ENCODE measurements around the gene PRUNE1.
A peak's percentile ranks its signal among the peaks of the same experiment; 100 is the strongest.

The PRUNE1 gene

DNA sequence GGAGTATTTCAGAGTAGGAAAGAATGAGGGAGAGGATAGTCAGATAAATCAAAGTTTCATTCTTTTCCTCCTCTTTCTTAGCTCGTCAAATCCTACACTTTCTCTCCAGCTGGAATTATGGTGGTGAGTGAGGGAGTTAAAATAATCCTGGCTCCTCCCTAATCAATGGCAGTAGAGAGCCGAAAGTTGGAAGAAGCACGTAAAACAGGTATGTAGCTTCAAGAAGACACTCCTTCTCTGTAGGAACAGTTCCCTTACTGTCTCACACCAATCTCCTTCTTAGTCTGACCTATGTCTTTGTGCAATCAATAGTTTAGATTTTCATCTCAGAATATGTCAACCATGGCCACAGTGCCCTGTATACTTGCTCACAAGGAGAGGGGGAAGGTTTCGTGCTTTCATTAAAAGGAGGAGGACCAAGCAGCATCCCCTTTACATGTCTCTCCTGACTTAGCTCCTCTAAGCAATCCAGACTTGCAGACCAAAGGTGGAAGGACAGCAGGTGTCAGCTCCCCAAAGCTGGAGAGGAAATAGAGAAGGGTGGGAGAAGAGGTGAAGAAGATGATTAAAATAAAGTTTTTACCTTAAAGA is 2.4 kb upstream of the PRUNE1 start:
- no peak for DNase-seq (ENCODE audit: low spot score)

DNA sequence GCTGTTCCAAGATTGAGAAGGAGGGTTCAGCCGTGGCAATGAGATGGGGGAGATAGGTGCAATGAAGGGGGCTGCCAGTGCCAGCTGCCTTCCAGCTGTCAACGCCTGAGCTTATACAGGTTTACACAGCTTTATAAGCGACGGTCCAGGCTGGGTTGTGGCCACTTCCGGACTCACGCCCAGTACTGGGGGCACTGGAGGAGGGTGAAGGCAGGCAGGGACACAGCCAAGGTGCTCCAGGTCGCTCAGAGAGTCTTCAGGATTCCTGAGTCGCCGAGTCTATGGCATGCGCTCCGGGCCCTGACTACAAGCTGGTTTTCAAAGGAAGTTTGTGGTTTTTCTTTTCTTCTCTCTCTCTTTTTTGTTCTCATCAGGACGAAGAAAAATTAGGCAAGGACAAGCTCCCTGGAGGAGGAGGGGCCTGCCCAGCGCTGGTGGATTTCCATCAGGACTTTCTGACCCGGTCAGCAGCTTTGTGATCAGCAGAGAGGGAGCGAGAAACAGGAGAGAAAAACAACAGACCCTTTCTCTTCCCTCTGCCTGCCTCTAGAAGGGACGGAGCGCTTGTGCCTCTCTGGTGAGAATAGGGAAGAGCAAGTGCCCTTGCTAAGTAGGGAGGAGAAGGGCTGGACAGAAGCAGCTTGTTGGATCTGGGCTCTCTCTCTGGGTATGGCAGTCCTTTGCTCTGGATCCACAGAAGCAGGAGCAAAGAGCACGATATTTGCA is 1.8 kb upstream of the PRUNE1 start, which contains the start of gene MINDY1:
MINDY1 (minus strand) TSS at position 576 of the 726 bp plus-strand sequence. CDS start 4,285 bp downstream, outside the sequence.
- DNase-seq (ENCODE audit: low spot score): peak; percentile 56

DNA sequence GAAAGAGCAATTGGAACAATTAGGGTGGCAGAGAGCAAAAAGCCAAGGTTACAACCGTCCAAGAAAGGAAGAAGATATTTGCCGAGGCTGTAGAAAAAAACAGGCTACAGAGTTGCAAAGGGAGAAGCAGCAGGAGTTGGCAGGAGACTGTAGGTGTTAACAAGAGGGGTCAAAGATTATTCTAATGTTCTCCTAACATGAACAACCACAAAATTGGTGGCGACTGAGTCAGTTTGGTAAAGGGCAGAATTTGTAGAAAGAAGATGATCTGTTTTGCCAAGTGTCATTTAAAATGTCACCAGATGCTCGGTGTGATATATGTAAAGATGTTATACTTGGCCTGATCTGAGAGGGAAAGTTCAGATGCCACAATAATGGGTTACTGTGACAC is 401 bp upstream of the PRUNE1 start:
- no peak for DNase-seq (ENCODE audit: low spot score)

DNA sequence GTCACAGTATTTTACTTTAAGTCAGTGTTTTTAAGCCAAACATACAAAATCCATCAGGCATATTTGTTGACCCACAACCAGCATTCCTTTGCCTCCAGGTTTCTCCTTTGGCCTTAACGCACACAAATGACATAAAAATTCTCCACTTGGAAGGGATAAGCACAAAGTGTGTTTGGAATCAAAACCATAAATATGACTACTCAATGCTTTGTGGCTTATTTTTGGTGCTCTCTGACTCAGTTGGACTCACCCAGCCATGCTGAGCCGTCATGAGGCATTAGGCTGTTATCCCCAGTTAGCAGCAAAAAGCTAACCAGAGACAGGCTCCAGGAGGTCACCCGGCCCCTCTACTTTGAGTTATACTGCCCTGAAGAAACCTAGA is 948 bp downstream of the PRUNE1 start:
- DNase-seq (ENCODE audit: low spot score): no peak

DNA sequence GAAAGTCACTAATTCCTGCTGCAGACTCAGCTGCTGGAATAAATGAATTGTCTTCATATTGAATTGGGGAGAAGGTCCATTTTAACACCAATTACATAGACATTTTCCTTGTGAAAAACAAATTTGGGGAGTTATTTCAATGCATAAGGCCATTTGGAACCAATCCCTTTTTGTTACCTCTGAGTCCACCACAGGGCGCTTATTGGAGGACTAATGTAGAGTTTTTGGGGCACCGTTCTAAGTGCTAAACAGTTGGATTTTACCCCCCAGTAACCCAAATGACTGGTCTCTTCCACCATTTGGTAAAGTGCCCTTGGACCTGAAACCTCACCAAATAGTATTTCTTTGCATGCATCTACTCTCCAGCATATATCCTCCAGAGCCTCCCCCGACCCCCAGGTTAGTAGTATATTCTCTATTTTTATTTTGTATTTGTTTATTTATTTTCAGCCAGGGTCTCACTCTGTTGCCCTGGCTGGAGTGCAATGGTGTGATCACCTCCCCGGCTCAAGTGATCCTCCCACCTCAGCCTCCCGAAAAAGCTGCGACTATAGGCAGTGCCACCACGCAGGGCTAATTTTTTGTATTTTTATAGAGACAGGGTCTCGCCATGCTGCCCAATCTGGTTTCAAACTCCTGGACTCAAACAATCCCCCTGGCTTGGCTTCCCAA is 1.6 kb downstream of the PRUNE1 start:
- no peak for DNase-seq (ENCODE audit: low spot score)

DNA sequence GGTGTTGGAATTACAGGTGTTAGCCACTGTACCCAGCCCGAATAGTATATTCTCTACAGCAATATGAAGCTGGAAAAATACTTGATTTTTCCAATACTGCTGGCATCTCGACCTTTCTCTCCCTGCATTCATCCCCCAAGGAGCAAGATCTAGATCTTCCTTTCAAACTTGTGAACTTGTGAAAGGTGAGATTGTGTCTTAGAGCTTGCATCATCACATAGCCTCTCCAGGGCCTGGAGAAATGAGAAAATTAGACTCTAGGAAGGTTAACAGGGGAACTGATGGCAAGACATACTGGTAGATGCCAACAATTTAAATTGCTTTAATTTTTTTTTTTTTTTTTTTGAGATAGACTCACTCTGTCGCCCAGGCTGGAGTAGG is 2.1 kb downstream of the PRUNE1 start:
- no peak for DNase-seq (ENCODE audit: low spot score)

DNA sequence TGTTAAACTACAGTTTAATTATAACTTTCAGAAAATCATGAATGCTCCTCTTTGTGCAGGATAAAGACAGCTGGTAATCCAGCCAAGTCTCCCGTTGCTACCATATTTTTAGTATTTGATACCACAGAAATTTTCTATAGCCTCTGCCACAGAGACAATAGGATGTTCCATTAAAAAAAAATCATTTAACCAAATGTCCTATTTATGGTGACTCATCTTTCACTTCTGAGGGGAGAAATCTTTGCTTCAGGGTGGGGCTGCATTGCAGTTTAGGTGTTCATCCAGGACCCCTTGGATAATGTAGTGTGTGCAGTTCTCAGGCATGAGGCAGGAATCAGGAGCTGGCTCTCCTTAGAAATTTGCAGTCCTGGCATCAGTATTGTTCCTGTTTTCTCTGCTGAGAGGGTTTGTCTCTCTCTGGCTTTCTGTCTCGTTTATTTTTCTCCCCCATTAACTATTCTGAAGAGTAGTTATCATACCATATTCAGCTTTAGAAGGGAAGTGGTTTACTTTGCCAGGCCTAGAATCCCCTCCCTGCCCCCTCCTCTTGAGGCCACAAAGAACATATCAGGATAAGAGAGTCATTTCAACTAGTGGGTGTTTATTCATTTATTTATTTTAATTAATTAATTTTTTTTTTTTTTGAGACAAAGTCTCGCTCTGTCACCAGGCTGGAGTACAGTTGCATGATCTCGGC is 3.1 kb downstream of the PRUNE1 start:
- DNase-seq (ENCODE audit: low spot score): no peak

DNA sequence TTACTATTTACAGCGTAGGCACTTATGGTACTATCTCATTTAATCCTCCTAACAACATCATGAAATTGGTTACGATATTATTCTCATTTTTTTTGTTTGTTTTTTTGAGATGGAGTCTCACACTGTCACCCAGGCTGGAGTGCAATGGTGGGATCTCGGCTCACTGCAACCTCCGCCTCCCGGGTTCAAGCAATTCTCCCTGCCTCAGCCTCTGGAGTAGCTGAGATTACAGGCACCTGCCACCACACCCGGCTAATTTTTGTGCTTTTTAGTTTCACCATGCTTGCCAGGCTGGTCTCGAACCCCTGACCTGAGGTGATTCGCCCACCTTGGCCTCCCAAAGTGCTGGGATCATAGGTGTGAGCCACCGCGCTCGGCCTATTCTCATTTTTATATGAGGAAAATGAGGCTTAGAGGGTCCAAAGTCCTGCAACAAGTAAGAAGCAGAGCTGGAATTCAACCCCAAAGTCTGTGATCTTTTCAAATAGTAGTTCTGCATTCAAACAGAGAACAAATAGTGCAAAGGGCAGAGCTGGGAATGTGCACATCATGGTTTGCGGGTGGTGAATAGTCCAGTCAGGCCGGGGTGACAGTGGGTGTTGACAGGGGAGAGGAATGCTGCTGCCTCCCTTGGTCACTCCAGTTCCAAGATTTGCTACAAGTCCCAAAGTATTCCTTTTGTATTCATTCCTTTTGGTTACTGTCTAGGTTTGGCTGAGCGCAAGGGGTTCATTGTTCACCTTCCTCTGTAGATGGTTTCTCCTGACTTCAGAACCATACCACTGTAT is 4.6 kb downstream of the PRUNE1 start:
- DNase-seq (ENCODE audit: low spot score): no peak

DNA sequence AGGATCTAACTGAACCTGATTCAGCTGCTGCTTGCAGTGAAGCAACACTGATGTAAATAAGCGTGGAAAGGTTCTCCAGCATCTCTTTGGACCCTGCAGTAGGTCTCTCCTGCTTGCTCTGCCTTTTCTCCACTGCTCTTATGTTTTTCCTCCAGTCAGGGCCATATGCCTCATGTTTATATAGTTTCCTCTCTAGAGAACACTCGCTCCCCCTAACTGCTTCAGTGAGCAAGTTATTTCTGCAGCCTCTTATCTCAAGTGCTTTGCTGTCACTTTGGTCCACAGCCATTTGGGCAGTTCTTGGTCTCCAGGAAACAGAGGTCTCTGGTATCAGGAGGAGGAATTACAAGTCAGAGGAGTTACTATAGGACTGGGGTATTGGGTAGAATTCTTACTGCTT is 5.3 kb downstream of the PRUNE1 start:
- DNase-seq (ENCODE audit: low spot score): no peak

DNA sequence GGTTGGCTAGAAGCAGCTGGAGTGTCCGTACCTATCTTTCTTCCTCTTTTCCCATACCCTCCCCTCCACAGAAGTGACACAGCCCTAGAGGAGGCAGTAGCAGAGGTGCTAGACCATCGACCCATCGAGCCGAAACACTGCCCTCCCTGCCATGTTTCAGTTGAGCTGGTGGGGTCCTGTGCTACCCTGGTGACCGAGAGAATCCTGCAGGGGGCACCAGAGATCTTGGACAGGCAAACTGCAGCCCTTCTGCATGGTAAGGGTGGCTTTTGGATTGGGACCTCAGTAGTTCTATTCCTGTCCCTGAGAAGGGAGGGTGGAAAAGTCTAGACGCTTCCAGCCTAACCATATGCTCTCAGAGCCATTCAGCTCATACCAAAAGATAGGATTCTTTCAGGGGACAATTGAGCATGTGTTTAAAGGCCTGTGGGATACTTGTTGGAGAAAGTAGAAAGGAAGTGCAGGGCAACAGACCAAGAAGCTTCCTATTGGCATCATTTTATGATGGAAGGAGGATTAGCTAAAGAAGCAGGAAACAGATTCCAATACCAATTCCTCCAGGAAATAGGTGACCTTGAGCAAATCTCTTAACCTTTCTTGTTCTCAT is 16.4 kb downstream of the PRUNE1 start:
- peak; percentile 77 for DNase-seq (ENCODE audit: low spot score)

DNA sequence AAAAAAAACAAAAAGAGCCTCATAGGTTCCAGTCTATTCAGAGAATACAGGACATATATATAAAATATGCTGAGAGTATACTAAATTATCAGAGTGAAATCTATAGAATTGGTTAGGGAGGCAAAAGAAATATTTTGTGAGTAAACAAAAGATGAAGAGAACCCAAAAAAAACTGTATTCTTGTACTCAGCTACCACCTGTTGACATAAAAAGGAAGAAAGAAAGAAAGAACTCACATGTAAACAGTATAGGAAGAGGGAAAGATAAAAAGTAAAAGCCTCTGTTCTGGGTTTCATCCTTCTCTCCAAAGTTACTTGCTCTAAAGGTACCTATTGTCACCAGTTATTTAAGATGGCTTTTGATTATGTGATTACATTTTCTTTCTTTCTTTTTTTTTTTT is 18.2 kb downstream of the PRUNE1 start:
- DNase-seq (ENCODE audit: low spot score): no peak

DNA sequence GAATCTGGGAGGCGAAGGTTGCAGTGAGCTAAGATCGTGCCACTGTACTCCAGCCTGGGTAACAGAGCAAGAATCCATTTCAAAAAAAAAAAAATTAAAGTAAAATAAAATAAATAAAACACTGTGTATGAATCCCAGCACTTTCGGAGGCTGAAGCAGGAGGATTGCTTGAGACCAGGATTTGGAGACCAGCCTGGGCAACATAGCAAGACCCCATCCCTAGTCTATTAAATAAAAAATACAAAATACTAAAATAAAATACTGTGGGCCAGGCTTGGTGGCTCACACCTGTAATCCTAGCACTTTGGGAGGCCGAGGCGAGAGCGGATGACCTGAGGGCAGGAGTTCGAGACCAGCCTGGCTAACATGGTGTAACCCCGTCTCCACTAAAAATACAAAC is 23.9 kb downstream of the PRUNE1 start:
- no peak for DNase-seq (ENCODE audit: low spot score)

DNA sequence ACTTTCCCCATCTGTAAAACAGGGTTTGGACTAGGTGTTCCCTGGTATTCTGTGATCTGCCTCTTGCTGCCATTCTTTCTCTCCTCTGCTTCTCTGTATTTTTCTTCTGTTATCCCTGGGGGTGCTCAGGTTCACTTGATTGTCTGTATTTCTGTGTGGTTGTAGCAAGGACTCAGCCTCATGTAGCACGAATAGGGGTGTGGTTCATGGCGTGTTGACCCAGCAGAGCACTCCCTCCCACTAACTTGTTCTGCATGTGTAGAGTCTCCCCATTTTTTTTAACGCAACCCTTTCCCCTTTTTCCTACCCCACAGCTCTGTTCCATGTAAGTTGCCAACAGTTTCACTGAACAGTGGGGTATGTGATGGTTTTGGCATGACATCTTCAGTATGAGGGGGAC is 26.9 kb downstream of the PRUNE1 start:
- DNase-seq (ENCODE audit: low spot score): no peak

DNA sequence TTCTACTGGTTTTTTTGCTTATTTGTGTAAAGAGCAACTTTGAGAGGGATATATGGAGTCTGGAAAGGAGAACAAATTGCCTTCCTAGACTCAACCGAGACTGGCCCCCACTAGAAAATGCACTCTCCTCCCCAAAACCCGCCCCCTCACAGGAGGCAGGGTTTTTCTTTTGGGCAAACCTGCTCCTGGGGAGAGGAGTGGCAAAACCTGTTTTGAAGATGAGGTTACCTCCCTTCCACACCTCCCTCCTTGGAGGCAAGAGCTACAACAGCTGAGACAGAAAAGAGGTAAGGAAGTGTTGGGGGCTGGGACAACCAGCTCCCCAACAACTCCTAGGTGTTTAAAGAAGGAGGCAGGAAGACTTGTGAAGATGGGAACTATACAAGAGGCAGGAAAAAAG is 28.1 kb downstream of the PRUNE1 start, which contains the start of gene BNIPL:
BNIPL (plus strand) TSS at position 231 of the 400 bp plus-strand sequence; CDS start at position 371, 140 bp downstream.
- DNase-seq (ENCODE audit: low spot score): no peak

DNA sequence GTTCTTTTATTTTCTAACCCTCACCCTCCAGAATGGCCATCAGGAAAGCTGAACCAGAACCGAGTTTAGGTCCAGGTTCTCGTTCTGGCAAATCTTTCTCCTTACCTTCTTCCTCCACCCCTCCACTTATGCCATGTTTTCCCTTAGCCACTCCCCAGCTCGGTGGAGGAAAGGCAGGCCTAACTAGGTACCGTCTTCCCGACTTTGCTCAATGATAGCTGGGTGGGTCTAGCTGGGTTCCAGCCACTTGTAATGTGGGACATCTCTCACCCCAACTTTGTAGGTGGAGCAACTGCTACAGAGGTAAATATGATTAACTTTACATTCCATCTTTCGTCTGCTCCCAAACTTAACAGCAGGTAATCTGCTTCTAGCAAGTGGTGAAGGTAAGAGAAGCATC is 28.8 kb downstream of the PRUNE1 start:
- no peak for DNase-seq (ENCODE audit: low spot score)

DNA sequence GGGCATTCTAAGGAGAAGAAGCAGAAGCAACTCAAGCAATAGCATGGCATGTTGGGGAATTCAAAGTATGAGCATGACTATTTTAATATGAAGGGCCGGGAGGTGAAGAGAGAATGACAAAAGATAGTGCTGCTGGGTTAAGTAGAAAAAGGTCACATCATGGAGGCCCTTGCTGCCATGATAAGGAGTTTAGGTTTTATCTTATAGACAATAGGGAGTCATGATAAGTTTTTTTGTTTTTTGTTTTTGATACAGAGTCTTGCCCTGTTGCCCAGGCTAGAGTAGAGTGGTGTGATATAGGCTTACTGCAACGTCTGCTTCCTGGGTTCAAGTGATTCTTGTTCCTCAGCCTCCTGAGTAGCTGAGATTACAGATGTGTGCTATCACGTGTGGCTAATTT is 31.3 kb downstream of the PRUNE1 start:
- no peak for DNase-seq (ENCODE audit: low spot score)

DNA sequence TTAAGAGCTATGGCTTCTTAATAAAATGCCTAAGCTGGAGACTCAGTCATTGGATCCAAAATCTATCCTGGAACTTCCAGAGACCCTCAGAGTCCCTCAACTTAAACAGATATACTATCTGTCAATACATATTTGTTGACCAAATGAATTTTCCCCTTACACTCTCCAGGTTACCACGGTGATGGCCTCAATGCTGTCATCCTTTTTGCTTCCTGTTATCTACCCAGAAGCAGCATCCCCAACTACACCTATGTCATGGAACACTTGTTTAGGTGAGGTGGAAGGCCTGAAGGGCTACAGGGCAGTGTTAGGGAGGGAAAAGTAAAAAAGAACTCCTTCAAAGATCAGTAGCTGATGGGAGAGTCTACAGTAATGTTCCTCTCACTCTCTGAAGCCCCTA is 34.9 kb downstream of the PRUNE1 start:
- DNase-seq (ENCODE audit: low spot score): no peak

DNA sequence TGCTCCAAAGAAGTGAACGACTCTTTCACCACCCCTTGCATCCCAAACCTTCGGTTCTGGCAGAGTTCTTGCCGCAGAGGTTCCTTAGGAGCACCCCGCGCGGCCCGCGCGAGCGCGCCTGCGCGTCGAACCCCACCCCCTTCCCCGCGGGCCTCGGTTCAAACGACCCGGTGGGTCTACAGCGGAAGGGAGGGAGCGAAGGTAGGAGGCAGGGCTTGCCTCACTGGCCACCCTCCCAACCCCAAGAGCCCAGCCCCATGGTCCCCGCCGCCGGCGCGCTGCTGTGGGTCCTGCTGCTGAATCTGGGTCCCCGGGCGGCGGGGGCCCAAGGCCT is 39.3 kb downstream of the PRUNE1 start, which contains the start of gene C1orf56:
C1orf56 (plus strand) TSS at position 161 of the 334 bp plus-strand sequence; CDS start at position 258, 97 bp downstream.
- peak; percentile 28 for DNase-seq (ENCODE audit: low spot score)

DNA sequence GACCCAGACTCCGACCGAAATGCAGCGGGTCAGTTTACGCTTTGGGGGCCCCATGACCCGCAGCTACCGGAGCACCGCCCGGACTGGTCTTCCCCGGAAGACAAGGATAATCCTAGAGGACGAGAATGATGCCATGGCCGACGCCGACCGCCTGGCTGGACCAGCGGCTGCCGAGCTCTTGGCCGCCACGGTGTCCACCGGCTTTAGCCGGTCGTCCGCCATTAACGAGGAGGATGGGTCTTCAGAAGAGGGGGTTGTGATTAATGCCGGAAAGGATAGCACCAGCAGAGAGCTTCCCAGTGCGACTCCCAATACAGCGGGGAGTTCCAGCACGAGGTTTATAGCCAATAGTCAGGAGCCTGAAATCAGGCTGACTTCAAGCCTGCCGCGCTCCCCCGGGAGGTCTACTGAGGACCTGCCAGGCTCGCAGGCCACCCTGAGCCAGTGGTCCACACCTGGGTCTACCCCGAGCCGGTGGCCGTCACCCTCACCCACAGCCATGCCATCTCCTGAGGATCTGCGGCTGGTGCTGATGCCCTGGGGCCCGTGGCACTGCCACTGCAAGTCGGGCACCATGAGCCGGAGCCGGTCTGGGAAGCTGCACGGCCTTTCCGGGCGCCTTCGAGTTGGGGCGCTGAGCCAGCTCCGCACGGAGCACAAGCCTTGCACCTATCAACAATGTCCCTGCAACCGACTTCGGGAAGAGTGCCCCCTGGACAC is 39.8 kb downstream of the PRUNE1 start:
- DNase-seq (ENCODE audit: low spot score): peak; percentile 60

DNA sequence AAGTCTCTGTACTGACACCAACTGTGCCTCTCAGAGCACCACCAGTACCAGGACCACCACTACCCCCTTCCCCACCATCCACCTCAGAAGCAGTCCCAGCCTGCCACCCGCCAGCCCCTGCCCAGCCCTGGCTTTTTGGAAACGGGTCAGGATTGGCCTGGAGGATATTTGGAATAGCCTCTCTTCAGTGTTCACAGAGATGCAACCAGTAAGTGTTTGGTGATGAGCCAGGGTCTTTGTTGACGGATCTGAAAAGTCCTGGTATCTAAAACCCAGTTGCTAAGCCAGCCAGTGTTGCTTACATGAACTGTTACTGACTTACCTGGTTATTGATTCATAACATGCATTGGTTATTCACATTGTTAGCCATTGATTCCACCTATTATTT is 40.4 kb downstream of the PRUNE1 start:
- no peak for DNase-seq (ENCODE audit: low spot score)

DNA sequence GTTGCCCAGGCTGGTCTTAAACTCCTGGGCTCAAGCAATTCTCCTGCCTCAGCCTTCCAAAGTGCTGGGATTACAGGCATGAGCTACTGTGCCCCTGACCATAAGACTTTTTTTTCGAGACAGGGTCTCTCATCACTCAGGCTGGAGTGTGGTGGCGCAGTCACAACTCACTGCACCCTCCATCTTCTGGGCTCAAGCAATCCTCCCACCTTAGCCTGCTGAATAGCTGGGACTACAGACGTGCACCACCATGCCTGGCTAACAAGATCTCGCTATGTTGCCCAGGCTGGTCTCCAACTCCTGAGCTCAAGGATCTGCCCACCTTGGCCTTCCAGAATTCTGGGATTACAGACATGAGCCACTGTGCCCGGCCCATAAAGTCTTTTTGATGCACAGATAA is 41.2 kb downstream of the PRUNE1 start:
- DNase-seq (ENCODE audit: low spot score): no peak
